RCC 7860 (cell line): ENCODE data around the gene CCDC85A.

Experiments used
- DNase-seq: peaks from one replicate; pipeline ENCODE4 v3.0.0-alpha.2; 2015; ENCODE audit warnings: low spot score
- FAIRE-seq: peaks from 2 replicates; lab custom pipeline; 2012; peaks lifted over from hg19 to GRCh38; lab: Jason Lieb, UNC

Gene CCDC85A

GRCh38 chr2:56292951-56293350 is 109.2 kb downstream of the CCDC85A start:
- FAIRE-seq = no peak
- DNase-seq = no peak

- DNase-seq = no peak
- no peak for FAIRE-seq
These were observed 111.9 kb downstream of the CCDC85A start for GRCh38 chr2:56295666-56296065.

- DNase-seq (no peak), FAIRE-seq (no peak)
These were observed 113.9 kb downstream of the CCDC85A start for GRCh38 chr2:56297671-56298070.

- FAIRE-seq = no peak
- no peak for DNase-seq
These were observed 115.4 kb downstream of the CCDC85A start for GRCh38 chr2:56299171-56299691.

- DNase-seq (no peak), FAIRE-seq (no peak)
These were observed 125.9 kb downstream of the CCDC85A start for GRCh38 chr2:56309626-56310170.

GRCh38 chr2:56313500-56313921 is 129.7 kb downstream of the CCDC85A start:
- DNase-seq (no peak), FAIRE-seq (no peak)

- no peak for DNase-seq
- FAIRE-seq = no peak
These were observed 130.6 kb downstream of the CCDC85A start for GRCh38 chr2:56314371-56314770.

GRCh38 chr2:56314796-56315195 is 131.0 kb downstream of the CCDC85A start:
- no peak for FAIRE-seq

GRCh38 chr2:56315376-56315775 is 131.6 kb downstream of the CCDC85A start:
- DNase-seq = no peak
- FAIRE-seq = no peak

More at GRCh38 chr2:56314796-56315195, 131.0 kb downstream of the CCDC85A start:
- DNase-seq = no peak

GRCh38 chr2:56316011-56316410 is 132.2 kb downstream of the CCDC85A start:
- no peak for DNase-seq
- FAIRE-seq = no peak

GRCh38 chr2:56318147-56318546 is 134.4 kb downstream of the CCDC85A start:
- no peak for FAIRE-seq
- DNase-seq = no peak

GRCh38 chr2:56325661-56326345 is 142.0 kb downstream of the CCDC85A start:
- DNase-seq = no peak
- FAIRE-seq = no peak

- DNase-seq = no peak
- no peak for FAIRE-seq
These were observed 142.6 kb downstream of the CCDC85A start for GRCh38 chr2:56326346-56326741.

- FAIRE-seq = no peak
These were observed 148.0 kb downstream of the CCDC85A start for GRCh38 chr2:56331810-56332209.

GRCh38 chr2:56333812-56334485 is 150.2 kb downstream of the CCDC85A start:
- DNase-seq (no peak), FAIRE-seq (no peak)

More at GRCh38 chr2:56331810-56332209, 148.0 kb downstream of the CCDC85A start:
- no peak for DNase-seq

GRCh38 chr2:56334622-56335021 is 150.8 kb downstream of the CCDC85A start:
- DNase-seq (no peak), FAIRE-seq (no peak)

GRCh38 chr2:56335101-56335500 is 151.3 kb downstream of the CCDC85A start:
- no peak for DNase-seq
- no peak for FAIRE-seq

- DNase-seq = no peak
- FAIRE-seq = no peak
These were observed 153.6 kb downstream of the CCDC85A start for GRCh38 chr2:56337342-56337741.

- FAIRE-seq (no peak), DNase-seq (no peak)
These were observed 154.4 kb downstream of the CCDC85A start for GRCh38 chr2:56338232-56338631.

GRCh38 chr2:56344771-56345170 is 161.0 kb downstream of the CCDC85A start:
- DNase-seq = no peak
- no peak for FAIRE-seq

- no peak for FAIRE-seq
These were observed 164.1 kb downstream of the CCDC85A start for GRCh38 chr2:56347881-56348280.

More at GRCh38 chr2:56347881-56348280, 164.1 kb downstream of the CCDC85A start:
- no peak for DNase-seq
